ENCODE data around the gene ALDOA.

Gene ALDOA

GRCh38 chr16:30064729-30065101 is 845 bp upstream of the ALDOA start:
- TF ChIP-seq REST (IDR thresholded peaks at IDR 0.05; ENCODE audit: low read depth) (no peak), TAF1 (IDR thresholded peaks at IDR 0.05; ENCODE audit: low read depth) (0 out of 2 replicates have a peak, but pooled peaks have one; percentile 51), RAD21 (IDR thresholded peaks at IDR 0.05; ENCODE audit: low read depth) (no peak), TCF12 (IDR thresholded peaks at IDR 0.05; ENCODE audit: low read depth) (no peak)

DNA sequence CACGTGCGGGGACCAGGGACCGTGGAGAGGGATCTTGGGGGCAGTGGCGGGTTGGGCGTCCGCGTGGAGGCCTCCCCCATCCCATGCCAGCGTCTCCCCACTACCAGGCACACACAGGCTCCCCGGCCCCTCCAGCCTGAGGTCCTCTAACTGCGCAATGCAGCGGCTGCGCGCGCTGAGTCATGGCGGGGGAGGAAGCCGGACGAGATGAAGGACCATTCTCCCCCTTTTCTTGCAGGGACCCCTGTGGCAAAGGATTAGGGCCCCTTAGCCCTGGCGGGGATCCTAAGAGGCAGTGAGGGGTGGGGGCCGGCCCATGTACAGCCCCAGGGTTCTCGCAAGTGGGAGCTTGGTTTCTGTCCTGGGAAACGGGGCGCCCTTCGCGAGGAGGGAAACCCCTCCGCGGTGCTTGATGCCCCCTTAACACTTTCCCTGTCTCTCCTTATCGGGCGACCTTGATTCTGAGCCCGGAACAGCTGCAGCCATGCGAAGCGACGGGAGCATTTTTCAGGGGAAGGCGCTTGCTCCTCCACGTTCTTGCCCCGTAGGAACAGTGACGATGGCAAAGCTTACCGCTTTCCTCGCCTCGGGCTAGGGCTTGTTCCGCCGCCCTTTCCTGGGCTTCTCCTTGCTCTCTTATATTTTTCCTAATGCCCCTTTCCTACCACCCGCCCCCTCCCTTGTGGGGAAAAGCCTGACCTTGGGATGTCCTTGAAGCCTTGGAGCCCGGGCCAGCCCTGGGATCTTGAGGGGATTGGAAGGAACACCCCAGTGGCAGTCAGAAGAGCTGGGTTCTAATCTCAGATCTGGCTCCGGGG is 592 bp downstream of the ALDOA start:
- TF ChIP-seq EP300 (IDR thresholded peaks at IDR 0.05; ENCODE audit: borderline replicate concordance) (no peak), REST (IDR thresholded peaks at IDR 0.05; ENCODE audit: low read depth) (no peak), YY1 (IDR thresholded peaks at IDR 0.05; ENCODE audit: low read depth) (0 out of 2 replicates have a peak, but pooled peaks have one; percentile 46), RAD21 (IDR thresholded peaks at IDR 0.05; ENCODE audit: low read depth) (no peak), ZBTB7A (IDR thresholded peaks at IDR 0.05; ENCODE audit: low read depth) (no peak; the same call in 1 of the 2 replicates), NFIC (IDR thresholded peaks at IDR 0.05) (no peak), TCF12 (IDR thresholded peaks at IDR 0.05; ENCODE audit: low read depth) (no peak), TAF1 (IDR thresholded peaks at IDR 0.05; ENCODE audit: low read depth) (0 out of 2 replicates have a peak, but pooled peaks have one; percentile 7), CREB1 (IDR thresholded peaks at IDR 0.05; ENCODE audit: low read depth) (no peak)
- TF ChIP-seq, protein P1, sequence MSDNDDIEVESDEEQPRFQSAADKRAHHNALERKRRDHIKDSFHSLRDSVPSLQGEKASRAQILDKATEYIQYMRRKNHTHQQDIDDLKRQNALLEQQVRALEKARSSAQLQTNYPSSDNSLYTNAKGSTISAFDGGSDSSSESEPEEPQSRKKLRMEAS (IDR thresholded peaks at IDR 0.05), result no peak
- TF ChIP-seq, protein P2, sequence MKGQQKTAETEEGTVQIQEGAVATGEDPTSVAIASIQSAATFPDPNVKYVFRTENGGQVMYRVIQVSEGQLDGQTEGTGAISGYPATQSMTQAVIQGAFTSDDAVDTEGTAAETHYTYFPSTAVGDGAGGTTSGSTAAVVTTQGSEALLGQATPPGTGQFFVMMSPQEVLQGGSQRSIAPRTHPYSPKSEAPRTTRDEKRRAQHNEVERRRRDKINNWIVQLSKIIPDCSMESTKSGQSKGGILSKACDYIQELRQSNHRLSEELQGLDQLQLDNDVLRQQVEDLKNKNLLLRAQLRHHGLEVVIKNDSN (IDR thresholded peaks at IDR 0.05), result no peak

DNA sequence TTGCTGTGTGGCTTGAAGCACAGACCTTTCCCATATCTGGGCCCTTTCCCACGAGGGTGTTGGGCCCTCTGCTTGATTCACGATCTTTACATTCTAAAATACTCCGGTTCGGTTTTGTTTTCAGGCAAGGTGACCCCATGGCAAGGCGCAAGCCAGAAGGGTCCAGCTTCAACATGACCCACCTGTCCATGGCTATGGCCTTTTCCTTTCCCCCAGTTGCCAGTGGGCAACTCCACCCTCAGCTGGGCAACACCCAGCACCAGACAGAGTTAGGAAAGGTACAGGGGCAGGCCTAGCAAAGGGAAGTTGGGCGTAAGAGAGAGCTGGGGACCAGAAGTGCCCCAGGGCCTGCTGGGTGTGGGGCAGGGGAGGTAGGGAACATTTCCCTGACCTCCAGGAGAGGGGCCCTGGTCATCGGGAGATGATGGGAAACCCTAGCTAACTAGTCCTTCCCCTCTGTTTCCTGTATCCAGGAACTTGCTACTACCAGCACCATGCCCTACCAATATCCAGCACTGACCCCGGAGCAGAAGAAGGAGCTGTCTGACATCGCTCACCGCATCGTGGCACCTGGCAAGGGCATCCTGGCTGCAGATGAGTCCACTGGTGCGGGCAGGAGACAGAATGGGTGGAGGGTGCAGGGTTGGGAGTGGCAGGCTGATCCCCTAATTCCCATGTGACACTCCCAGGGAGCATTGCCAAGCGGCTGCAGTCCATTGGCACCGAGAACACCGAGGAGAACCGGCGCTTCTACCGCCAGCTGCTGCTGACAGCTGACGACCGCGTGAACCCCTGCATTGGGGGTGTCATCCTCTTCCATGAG is 1.4 kb downstream of the ALDOA start:
- TF ChIP-seq NFIC (IDR thresholded peaks at IDR 0.05), result no peak
- TF ChIP-seq RAD21 (IDR thresholded peaks at IDR 0.05; ENCODE audit: low read depth), result no peak
- TF ChIP-seq TAF1 (IDR thresholded peaks at IDR 0.05; ENCODE audit: low read depth), result no peak
- TF ChIP-seq CEBPB (IDR thresholded peaks at IDR 0.05), result no peak
- no peak for TF ChIP-seq CREB1 (IDR thresholded peaks at IDR 0.05; ENCODE audit: low read depth)
- no peak for TF ChIP-seq EGR1 (IDR thresholded peaks at IDR 0.05)
- no peak for TF ChIP-seq FOXM1 (IDR thresholded peaks at IDR 0.05; ENCODE audit: borderline replicate concordance, low read depth)
- TF ChIP-seq REST (IDR thresholded peaks at IDR 0.05; ENCODE audit: low read depth), result no peak
- TF ChIP-seq, protein P1 (IDR thresholded peaks at IDR 0.05), result no peak
- no peak for TF ChIP-seq YY1 (IDR thresholded peaks at IDR 0.05; ENCODE audit: low read depth)
- no peak for TF ChIP-seq EP300 (IDR thresholded peaks at IDR 0.05; ENCODE audit: borderline replicate concordance)
- no peak for TF ChIP-seq TCF12 (IDR thresholded peaks at IDR 0.05; ENCODE audit: low read depth)
- no peak for TF ChIP-seq TEAD4 (IDR thresholded peaks at IDR 0.05)
- TF ChIP-seq, protein P2 (IDR thresholded peaks at IDR 0.05), result no peak
- TF ChIP-seq ZBTB7A (IDR thresholded peaks at IDR 0.05; ENCODE audit: low read depth), result no peak

- no peak for TF ChIP-seq EP300 (IDR thresholded peaks at IDR 0.05; ENCODE audit: borderline replicate concordance)
- TF ChIP-seq, protein P1 (IDR thresholded peaks at IDR 0.05), result no peak
- TF ChIP-seq TAF1 (IDR thresholded peaks at IDR 0.05; ENCODE audit: low read depth), result no peak
- no peak for TF ChIP-seq ZBTB7A (IDR thresholded peaks at IDR 0.05; ENCODE audit: low read depth)
- no peak for TF ChIP-seq CREB1 (IDR thresholded peaks at IDR 0.05; ENCODE audit: low read depth)
- TF ChIP-seq, protein P2 (IDR thresholded peaks at IDR 0.05), result no peak
- no peak for TF ChIP-seq RAD21 (IDR thresholded peaks at IDR 0.05; ENCODE audit: low read depth)
- no peak for TF ChIP-seq FOXM1 (IDR thresholded peaks at IDR 0.05; ENCODE audit: borderline replicate concordance, low read depth)
- TF ChIP-seq CEBPB (IDR thresholded peaks at IDR 0.05), result no peak
- no peak for TF ChIP-seq NFIC (IDR thresholded peaks at IDR 0.05)
- TF ChIP-seq EGR1 (IDR thresholded peaks at IDR 0.05), result no peak
- no peak for TF ChIP-seq TCF12 (IDR thresholded peaks at IDR 0.05; ENCODE audit: low read depth)
These were observed 2.0 kb downstream of the ALDOA start for GRCh38 chr16:30067584-30067916.

All from Ishikawa (cell line).